Stomach (tissue), 9 donors: ENCODE measurements around the gene ATL1. TPM values are rescaled to one million over a fixed set of nuclear protein-coding genes. Genes with fewer than 3 reads are reported as not detected.
A peak's percentile ranks its signal among the peaks of the same experiment; 100 is the strongest.

Experiments
- DNase-seq, 2 donors: peaks; one replicate each; pipeline versions ENCODE4 v3.0.0 to v3.0.0-alpha.2; 2013 to 2019
- H3K27ac ChIP-seq, 5 donors: fragments of 200-600 bp in 4 of 5; sonication (generic) in 4 of 5; one replicate each; pipeline ENCODE4 v1.5.1; 2013 to 2019; ENCODE audit warnings: mild to moderate bottlenecking in 1 of 5, moderate library complexity in 1 of 5
- H3K27me3 ChIP-seq, 3 donors: fragments of 200-600 bp; sonication (generic); one replicate each; pipeline ENCODE4 v1.5.1; 2017 to 2019; ENCODE audit warnings: mixed run types in 1 of 3
- H3K36me3 ChIP-seq, 4 donors: fragments of 200-600 bp; sonication (generic); 1 replicate in 3 of 4; 2 replicates in 1 of 4; pipeline ENCODE4 v1.5.1; 2016 to 2019
- H3K4me1 ChIP-seq, 4 donors: fragments of 200-600 bp; sonication (generic); one replicate each; pipeline ENCODE4 v1.5.1; 2016 to 2019
- H3K4me3 ChIP-seq, 4 donors: fragments of 200-600 bp; sonication (generic) in 3 of 4; one replicate each; pipeline ENCODE4 v1.5.1; 2016 to 2019; ENCODE audit warnings: mild to moderate bottlenecking in 1 of 4
- H3K9me3 ChIP-seq, 4 donors: fragments of 200-600 bp; sonication (generic); one replicate each; pipeline ENCODE4 v1.5.1; 2016 to 2019
- CTCF ChIP-seq, 7 experiments: fragments of 450-650 bp in 4 of 7; fragments of 200-600 bp in 3 of 7; sonication (generic) in 3 of 7; IDR thresholded peaks; one replicate each; pipeline ENCODE4 v1.5.1; 2016 to 2019; ENCODE audit warnings: antibody characterized with exemption in 7 of 7, control low read depth in 2 of 7, mild to moderate bottlenecking in 1 of 7
- EP300 ChIP-seq: sonication (generic); formaldehyde crosslinking; IDR thresholded peaks from one replicate; pipeline ENCODE4 v1.6.1; 2017; ENCODE audit warnings: antibody characterized with exemption
- POLR2A ChIP-seq, 4 donors: fragments of 450-650 bp; IDR thresholded peaks; one replicate each; pipeline ENCODE4 v1.6.1; 2016; ENCODE audit warnings: antibody characterized with exemption in 4 of 4, control low read depth in 2 of 4, mild to moderate bottlenecking in 1 of 4, moderate library complexity in 1 of 4
- POLR2AphosphoS5 ChIP-seq, 3 donors: sonication (generic); formaldehyde crosslinking; IDR thresholded peaks; one replicate each; pipeline ENCODE4 v1.6.1; 2016; ENCODE audit warnings: antibody characterized with exemption in 3 of 3
- WGBS, 5 donors: extraction: QIAGEN DNeasy Blood & Tissue Kit in 3 of 5; methylation state at CpG; one replicate each; pipeline versions ENCODE4 v1.1.5 to v1.1.7; 2013 to 2018; 5-methylcytosine and 5-hydroxymethylcytosine counted together
- intact Hi-C: fragments of 100-400 bp; cut with DNase I; formaldehyde crosslinking; loops from one replicate; pipeline ENCODE4 v1.15.1; 2023; ENCODE audit warnings: low total_unique reads
- polyA plus RNA-seq, 3 donors: library from polyadenylated mRNA; stranded (reverse); fragments of 200-250 nt; gene quantifications; one replicate each; pipeline ENCODE4 v1.2.3, GENCODE V29; 2013
- total RNA-seq, 5 donors: library from RNA; depleted of rRNA; stranded (reverse); fragments of >200 nt; gene quantifications; one replicate each; pipeline versions ENCODE4 v1.1.0 to v1.2.3, GENCODE V29; 2014 to 2016
- donor health status: healthy with polysubstance abuse.
- donor health status: Bipolar disorder and iron deficiency.
- donor health status: healthy.

ATL1 gene
- total and polyA plus RNA-seq, 8 donors, result 0.58 to 10.1 (median 2.2) TPM

- Histone ChIP-seq H3K4me1 (no peaks in the 10 kb centered on the region), H3K9me3 (no peaks in the 10 kb centered on the region), H3K4me3 (no peak overlapping the region), H3K36me3 (peaks cover 0 to 25% (median 5%) of the 10 kb centered on the region in 4 donors), H3K27me3 (no peaks in the 10 kb centered on the region), H3K27ac (no peak overlapping the region)
- no peak for TF ChIP-seq EP300
- no peak for TF ChIP-seq POLR2A (IDR thresholded peaks at IDR 0.05)
- TF ChIP-seq POLR2AphosphoS5 (IDR thresholded peaks at IDR 0.05), result no peak
- TF ChIP-seq CTCF (IDR thresholded peaks at IDR 0.05), result no peak
- DNase-seq, result no peak
- 91 to 100% (median 97%) methylated on average over 2 of the region's 2 CpGs for WGBS, 5 donors
- intact Hi-C loops, result no loop called here
These were observed 55.6 kb downstream of the ATL1 start for GRCh38 chr14:50615552-50615951.

- WGBS, 5 donors, result 96 to 97% (median 96%) methylated on average over 2 of the region's 2 CpGs
- intact Hi-C loops, result no loop called here
These were observed 56.3 kb downstream of the ATL1 start for GRCh38 chr14:50616275-50616674.

GRCh38 chr14:50619569-50620141, 59.7 kb downstream of the ATL1 start:
- Histone ChIP-seq H3K4me3 (no peak overlapping the region), H3K36me3 (peaks cover 0 to 42% (median 8%) of the 10 kb centered on the region in 4 donors), H3K4me1 (no peaks in the 10 kb centered on the region), H3K9me3 (no peaks in the 10 kb centered on the region), H3K27me3 (no peaks in the 10 kb centered on the region), H3K27ac (no peak overlapping the region)
- DNase-seq, result peak in 1 of 2 donors; percentile 56
- WGBS, 5 donors, result 80 to 93% (median 84%) methylated on average over 5 of the region's 5 CpGs
- intact Hi-C loops, result no loop called here
- TF ChIP-seq EP300 (no peak), CTCF (IDR thresholded peaks at IDR 0.05) (peak in 5 of 7 experiments; percentile 16 to 49 (median 47))

More at GRCh38 chr14:50616275-50616674, 56.3 kb downstream of the ATL1 start:
- Histone ChIP-seq H3K27me3 (no peaks in the 10 kb centered on the region), H3K36me3 (peaks cover 0 to 25% (median 5%) of the 10 kb centered on the region in 4 donors), H3K9me3 (no peaks in the 10 kb centered on the region), H3K4me3 (no peak overlapping the region), H3K27ac (no peak overlapping the region), H3K4me1 (no peaks in the 10 kb centered on the region)
- TF ChIP-seq POLR2AphosphoS5 (IDR thresholded peaks at IDR 0.05) (no peak), CTCF (IDR thresholded peaks at IDR 0.05) (no peak), EP300 (no peak), POLR2A (IDR thresholded peaks at IDR 0.05) (no peak)
- no peak for DNase-seq

- intact Hi-C loops, result no loop called here
- WGBS, 5 donors, result 84 to 88% (median 84%) methylated on average over 4 of the region's 4 CpGs
These were observed 60.4 kb downstream of the ATL1 start for GRCh38 chr14:50620341-50620740.

More at GRCh38 chr14:50620341-50620740, 60.4 kb downstream of the ATL1 start:
- H3K36me3 ChIP-seq, result peaks cover 0 to 45% (median 10%) of the 10 kb centered on the region in 4 donors
- no peak overlapping the region for H3K27ac ChIP-seq
- no peaks in the 10 kb centered on the region for H3K4me1 ChIP-seq
- no peak for TF ChIP-seq CTCF (IDR thresholded peaks at IDR 0.05)
- TF ChIP-seq POLR2A (IDR thresholded peaks at IDR 0.05), result no peak
- no peak for TF ChIP-seq POLR2AphosphoS5 (IDR thresholded peaks at IDR 0.05)
- TF ChIP-seq EP300, result no peak
- DNase-seq, result no peak
- H3K4me3 ChIP-seq, result no peak overlapping the region
- H3K9me3 ChIP-seq, result no peaks in the 10 kb centered on the region
- no peaks in the 10 kb centered on the region for H3K27me3 ChIP-seq
